HEK293T (cell line): ENCODE results near the gene DOK6.

Experiments used
- SP1 ChIP-seq: fragments of 450-650 bp; IDR thresholded peaks from 2 replicates; pipeline ENCODE4 v1.6.1; 2017
- SUZ12 ChIP-seq: fragments of 450-650 bp; IDR thresholded peaks from 2 replicates; pipeline ENCODE4 v1.6.1; 2016; ENCODE audit warnings: mild to moderate bottlenecking
- TARDBP ChIP-seq: fragments of 450-650 bp; IDR thresholded peaks from 2 replicates; pipeline ENCODE4 v1.6.1; 2016

DNA sequence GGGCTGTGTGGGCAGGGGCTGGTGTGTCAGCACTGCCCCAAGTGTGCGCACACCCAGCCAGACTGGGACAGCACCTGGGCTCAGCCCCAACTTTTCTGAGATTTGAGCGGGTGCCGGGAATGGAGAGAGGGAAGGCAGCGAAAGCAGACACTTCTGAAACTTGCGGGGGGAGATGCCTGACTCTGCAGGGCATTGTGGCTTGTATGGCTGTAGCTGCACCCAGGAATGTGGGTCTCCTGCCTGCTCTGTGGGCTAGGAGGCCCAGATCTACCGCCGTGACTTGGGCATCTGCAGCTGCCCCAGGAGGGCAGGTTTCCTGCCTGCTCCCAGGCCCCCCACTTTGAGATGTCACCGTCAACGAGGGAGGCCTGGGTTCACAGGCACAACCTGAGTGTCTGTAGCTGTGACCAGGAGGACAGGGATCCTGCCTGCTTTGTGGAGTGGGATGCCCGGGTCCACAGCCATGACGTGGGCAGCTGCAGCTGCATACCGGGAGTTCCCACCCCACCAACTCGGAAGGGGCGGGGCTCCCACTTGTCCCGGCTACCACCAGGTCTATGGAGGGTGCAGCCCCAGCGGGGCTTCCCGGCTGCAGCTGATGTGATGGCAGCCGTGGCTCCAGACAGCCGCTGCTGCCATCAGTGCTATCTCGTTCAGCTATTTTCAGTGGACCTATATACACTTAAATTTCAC is 95.3 kb downstream of the DOK6 start:
- TF ChIP-seq SP1, result no peak
- no peak for TF ChIP-seq SUZ12
- TF ChIP-seq TARDBP, result no peak
